Left renal pelvis (tissue), 4 donors: Measurements from ENCODE around the gene STXBP6. TPM values are rescaled to one million over a fixed set of nuclear protein-coding genes. Genes with fewer than 3 reads are reported as not detected.
A peak's percentile ranks its signal among the peaks of the same experiment; 100 is the strongest.
"Not testable (repeated sequence)": the region's sequence is repeated elsewhere in the genome, so short reads cannot be mapped to it uniquely, and the experiment has no call there.

Experiments
- DNase-seq, 4 donors: peaks; one replicate each; pipeline ENCODE4 v3.0.0-alpha.2; 2013; ENCODE audit warnings: low read depth in 4 of 4, low spot score in 3 of 4
- polyA plus RNA-seq, 4 donors: library from polyadenylated mRNA; unstranded; fragments of 120-200 nt; gene quantifications; one replicate each; pipeline ENCODE4 v1.2.1, GENCODE V29; 2013; ENCODE audit not compliant: insufficient read length in 4 of 4

STXBP6 gene
- polyA plus RNA-seq, 4 donors, result 9.0 to 11.0 (median 10.0) TPM

- DNase-seq, result no peak
These were observed 236.1 kb downstream of the STXBP6 start for GRCh38 chr14:24813819-24814259.

- no peak for DNase-seq
These were observed 236.7 kb downstream of the STXBP6 start for GRCh38 chr14:24813089-24813815.

GRCh38 chr14:24809135-24809534 lies 240.8 kb downstream of the STXBP6 start:
- no peak for DNase-seq

- DNase-seq, result no peak
These were observed 241.5 kb downstream of the STXBP6 start for GRCh38 chr14:24808412-24808811.

GRCh38 chr14:24806061-24806678 lies 243.8 kb downstream of the STXBP6 start:
- DNase-seq, result peak in 3 of 4 donors; percentile 42 to 56 (median 50)

GRCh38 chr14:24804552-24805212 lies 245.3 kb downstream of the STXBP6 start:
- no peak for DNase-seq

- DNase-seq, result no peak
These were observed 245.9 kb downstream of the STXBP6 start for GRCh38 chr14:24803933-24804494.

GRCh38 chr14:24803426-24803825 lies 246.5 kb downstream of the STXBP6 start:
- not testable (repeated sequence) for DNase-seq

- DNase-seq, result no peak
These were observed 247.7 kb downstream of the STXBP6 start for GRCh38 chr14:24802236-24802635.

- no peak for DNase-seq
These were observed 248.9 kb downstream of the STXBP6 start for GRCh38 chr14:24801024-24801423.

GRCh38 chr14:24798911-24799462 lies 251.0 kb downstream of the STXBP6 start:
- no peak for DNase-seq

- DNase-seq, result no peak
These were observed 254.5 kb downstream of the STXBP6 start for GRCh38 chr14:24795406-24795805.

GRCh38 chr14:24794644-24795305 lies 255.2 kb downstream of the STXBP6 start:
- DNase-seq, result no peak

- DNase-seq, result no peak
These were observed 259.8 kb downstream of the STXBP6 start for GRCh38 chr14:24790196-24790595.

- no peak for DNase-seq
These were observed 260.5 kb downstream of the STXBP6 start for GRCh38 chr14:24789378-24789884.

- DNase-seq, result no peak
These were observed 264.2 kb downstream of the STXBP6 start for GRCh38 chr14:24785698-24786097.

- no peak for DNase-seq
These were observed 265.0 kb downstream of the STXBP6 start for GRCh38 chr14:24784981-24785380.

- DNase-seq, result no peak
These were observed 266.2 kb downstream of the STXBP6 start for GRCh38 chr14:24783791-24784190.

GRCh38 chr14:24780281-24780680 lies 269.7 kb downstream of the STXBP6 start:
- no peak for DNase-seq

- no peak for DNase-seq
These were observed 272.3 kb downstream of the STXBP6 start for GRCh38 chr14:24777678-24778077.
